ENCODE measurements around the gene SOX6.

Gene SOX6

DNA sequence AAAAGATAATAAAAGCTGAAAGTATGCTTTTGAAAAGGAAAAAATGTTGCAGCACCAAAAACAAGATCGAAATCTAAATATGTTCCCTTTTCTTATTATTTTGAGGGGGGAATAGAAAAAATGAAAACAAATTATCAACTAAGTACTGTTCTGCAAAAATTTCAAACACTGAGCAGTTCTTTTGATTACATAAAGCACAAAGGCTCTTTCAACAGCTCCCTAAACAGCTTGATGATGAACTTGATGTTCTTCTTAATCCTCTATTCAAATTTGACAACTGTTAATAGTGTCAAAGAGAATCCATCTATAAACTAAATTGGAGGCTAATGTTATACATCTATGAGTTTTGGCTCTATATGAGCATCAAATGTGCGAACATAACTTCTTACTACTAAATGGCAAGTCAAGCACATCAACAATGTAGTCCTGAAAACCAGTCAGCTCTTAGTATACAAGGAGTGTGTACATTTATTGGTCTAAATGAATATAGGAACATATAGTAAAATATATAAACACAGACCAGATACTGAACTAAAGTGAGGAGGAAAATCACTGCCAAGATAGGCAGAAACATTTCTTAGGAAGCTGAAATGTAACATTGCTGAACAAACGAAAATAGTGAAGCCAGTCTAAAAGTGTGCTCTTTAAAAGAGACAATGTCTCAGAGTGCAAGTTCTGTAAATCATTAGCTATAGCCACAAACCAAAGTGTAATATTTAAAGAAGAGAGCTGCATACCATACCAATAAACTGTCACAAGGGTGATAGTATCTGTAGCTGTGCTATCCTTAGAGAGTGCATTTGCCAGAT is 94.3 kb downstream of the SOX6 start:
- no peaks in the 10 kb centered on the region for H3K4me1 ChIP-seq (ENCODE audit: control extremely low read depth in 1 of 4, control insufficient read depth in 4 of 4, insufficient read depth in 4 of 4, low read length in 3 of 4)
- ChIA-PET CTCF (interaction anchor here (0.7 kb wide), 1 partner anchor 236 kb away, joined by 3 read pairs; no protein-coding TSS in a partner anchor), POLR2A (interaction anchor here (0.5 kb wide), 1 partner anchor 1396 kb away, joined by 3 read pairs; no protein-coding TSS in a partner anchor)
- H3K36me3 ChIP-seq (ENCODE audit: control insufficient read depth in 4 of 4, insufficient read depth in 4 of 4, low read length in 3 of 4): no peaks in the 10 kb centered on the region
- no CpG with 5 or more reads among the region's 3 CpGs for WGBS (ENCODE audit: insufficient coverage)
- H3K4me3 ChIP-seq (ENCODE audit: control insufficient read depth in 1 of 7, extremely low read depth in 1 of 7, insufficient read depth in 4 of 7, low read depth in 2 of 7, low read length in 6 of 7): no peak overlapping the region
- no peak overlapping the region for H3K27ac ChIP-seq (ENCODE audit: insufficient read depth in 1 of 2, low read depth in 1 of 2, low read length in 2 of 2, poor library complexity in 1 of 2, severe bottlenecking in 2 of 2)
- DNase-seq: no peak
- H3K9me3 ChIP-seq (ENCODE audit: control extremely low read depth in 1 of 5, control insufficient read depth in 4 of 5, insufficient read depth in 2 of 5, low read depth in 1 of 5, low read length in 4 of 5): peaks cover 0 to 3% (median 0%) of the 10 kb centered on the region in 5 experiments
- H3K27me3 ChIP-seq (replicated peaks in 2 of 5; ENCODE audit: control insufficient read depth in 4 of 5, insufficient read depth in 5 of 5, low read length in 4 of 5): no peaks in the 10 kb centered on the region

DNA sequence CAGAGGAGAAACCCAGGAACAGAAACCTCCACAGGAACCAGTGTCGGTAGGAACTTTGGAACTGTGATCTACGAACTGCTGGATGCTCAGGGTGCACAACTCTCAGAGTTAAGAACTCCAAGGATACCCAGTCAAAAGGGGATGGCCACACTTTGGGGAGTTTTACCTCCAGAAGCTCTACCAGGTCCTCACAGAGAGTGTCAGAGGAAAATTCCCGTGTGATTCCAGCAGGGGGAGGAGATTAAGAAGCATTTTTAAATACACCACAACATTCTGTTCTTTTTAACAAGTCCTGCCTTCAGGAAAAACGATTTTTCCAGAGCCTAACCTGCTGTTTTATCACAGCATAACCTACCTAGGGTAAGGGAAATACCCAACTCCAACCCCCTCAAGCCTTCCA is 104.0 kb downstream of the SOX6 start:
- CTCF ChIA-PET: no interaction called here
- DNase-seq: no peak
- H3K27ac ChIP-seq (ENCODE audit: insufficient read depth in 1 of 2, low read depth in 1 of 2, low read length in 2 of 2, poor library complexity in 1 of 2, severe bottlenecking in 2 of 2): no peak overlapping the region
- H3K9me3 ChIP-seq (ENCODE audit: control extremely low read depth in 1 of 5, control insufficient read depth in 4 of 5, insufficient read depth in 2 of 5, low read depth in 1 of 5, low read length in 4 of 5): peaks cover 0 to 2% (median 0%) of the 10 kb centered on the region in 5 experiments
- 78% methylated on average over 3 of the region's 4 CpGs for WGBS (ENCODE audit: insufficient coverage)
- no peaks in the 10 kb centered on the region for H3K27me3 ChIP-seq (replicated peaks in 2 of 5; ENCODE audit: control insufficient read depth in 4 of 5, insufficient read depth in 5 of 5, low read length in 4 of 5)
- POLR2A ChIA-PET: no interaction called here
- no peak overlapping the region for H3K4me3 ChIP-seq (ENCODE audit: control insufficient read depth in 1 of 7, extremely low read depth in 1 of 7, insufficient read depth in 4 of 7, low read depth in 2 of 7, low read length in 6 of 7)
- H3K36me3 ChIP-seq (ENCODE audit: control insufficient read depth in 4 of 4, insufficient read depth in 4 of 4, low read length in 3 of 4): no peaks in the 10 kb centered on the region
- H3K4me1 ChIP-seq (ENCODE audit: control extremely low read depth in 1 of 4, control insufficient read depth in 4 of 4, insufficient read depth in 4 of 4, low read length in 3 of 4): no peaks in the 10 kb centered on the region

DNA sequence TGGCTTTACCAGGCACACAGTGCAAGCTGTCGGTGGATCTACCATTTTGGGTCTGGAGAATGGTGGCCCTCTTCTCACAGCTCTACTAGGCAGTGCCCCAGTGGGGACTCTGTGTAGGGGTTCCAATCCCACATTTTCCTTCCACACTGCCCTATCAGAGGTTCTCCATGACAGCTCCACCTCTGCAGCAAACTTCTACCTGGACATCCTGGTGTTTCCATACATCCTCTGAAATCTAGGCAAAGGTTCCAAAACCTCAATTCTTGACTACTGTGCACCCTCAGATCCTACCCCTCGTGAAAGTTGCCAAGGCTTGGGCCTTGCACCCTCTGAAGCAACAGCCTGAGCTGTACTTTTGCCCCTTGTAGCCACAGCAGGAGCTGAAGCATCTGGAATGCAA is 108.1 kb downstream of the SOX6 start:
- CTCF ChIA-PET: no interaction called here
- H3K4me1 ChIP-seq (ENCODE audit: control extremely low read depth in 1 of 4, control insufficient read depth in 4 of 4, insufficient read depth in 4 of 4, low read length in 3 of 4): no peaks in the 10 kb centered on the region
- no peak for DNase-seq
- no peaks in the 10 kb centered on the region for H3K36me3 ChIP-seq (ENCODE audit: control insufficient read depth in 4 of 4, insufficient read depth in 4 of 4, low read length in 3 of 4)
- H3K27me3 ChIP-seq (replicated peaks in 2 of 5; ENCODE audit: control insufficient read depth in 4 of 5, insufficient read depth in 5 of 5, low read length in 4 of 5): no peaks in the 10 kb centered on the region
- H3K27ac ChIP-seq (ENCODE audit: insufficient read depth in 1 of 2, low read depth in 1 of 2, low read length in 2 of 2, poor library complexity in 1 of 2, severe bottlenecking in 2 of 2): no peak overlapping the region
- WGBS (ENCODE audit: insufficient coverage): 94% methylated on average over 2 of the region's 2 CpGs
- no peak overlapping the region for H3K4me3 ChIP-seq (ENCODE audit: control insufficient read depth in 1 of 7, extremely low read depth in 1 of 7, insufficient read depth in 4 of 7, low read depth in 2 of 7, low read length in 6 of 7)
- POLR2A ChIA-PET: no interaction called here
- H3K9me3 ChIP-seq (ENCODE audit: control extremely low read depth in 1 of 5, control insufficient read depth in 4 of 5, insufficient read depth in 2 of 5, low read depth in 1 of 5, low read length in 4 of 5): peaks cover 0 to 2% (median 0%) of the 10 kb centered on the region in 5 experiments

DNA sequence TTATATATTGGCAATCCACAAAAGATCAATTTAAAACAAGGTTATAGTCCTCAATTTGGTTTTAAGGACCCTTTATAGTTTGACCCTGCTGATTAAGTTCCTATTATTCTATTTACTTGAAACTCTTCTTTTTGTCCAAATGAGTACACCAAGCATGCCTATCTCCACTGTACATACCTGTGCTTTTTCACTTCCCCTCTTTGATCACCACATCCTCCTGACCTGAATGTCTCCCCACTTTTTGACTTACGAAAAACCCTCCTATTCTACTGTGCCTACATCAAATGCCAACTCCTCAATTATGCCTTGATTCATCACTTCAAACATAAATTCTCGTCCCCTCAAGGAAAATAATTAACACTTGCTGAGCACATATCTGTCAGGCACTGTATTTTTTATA is 113.5 kb downstream of the SOX6 start:
- 100% methylated on average over 2 of the region's 2 CpGs for WGBS (ENCODE audit: insufficient coverage)
- Histone ChIP-seq H3K27ac (ENCODE audit: insufficient read depth in 1 of 2, low read depth in 1 of 2, low read length in 2 of 2, poor library complexity in 1 of 2, severe bottlenecking in 2 of 2) (no peak overlapping the region), H3K9me3 (ENCODE audit: control extremely low read depth in 1 of 5, control insufficient read depth in 4 of 5, insufficient read depth in 2 of 5, low read depth in 1 of 5, low read length in 4 of 5) (no peaks in the 10 kb centered on the region), H3K27me3 (replicated peaks in 2 of 5; ENCODE audit: control insufficient read depth in 4 of 5, insufficient read depth in 5 of 5, low read length in 4 of 5) (no peaks in the 10 kb centered on the region), H3K4me3 (ENCODE audit: control insufficient read depth in 1 of 7, extremely low read depth in 1 of 7, insufficient read depth in 4 of 7, low read depth in 2 of 7, low read length in 6 of 7) (no peak overlapping the region), H3K4me1 (ENCODE audit: control extremely low read depth in 1 of 4, control insufficient read depth in 4 of 4, insufficient read depth in 4 of 4, low read length in 3 of 4) (no peaks in the 10 kb centered on the region), H3K36me3 (ENCODE audit: control insufficient read depth in 4 of 4, insufficient read depth in 4 of 4, low read length in 3 of 4) (no peaks in the 10 kb centered on the region)
- ChIA-PET POLR2A (no interaction called here), CTCF (no interaction called here)
- no peak for DNase-seq

DNA sequence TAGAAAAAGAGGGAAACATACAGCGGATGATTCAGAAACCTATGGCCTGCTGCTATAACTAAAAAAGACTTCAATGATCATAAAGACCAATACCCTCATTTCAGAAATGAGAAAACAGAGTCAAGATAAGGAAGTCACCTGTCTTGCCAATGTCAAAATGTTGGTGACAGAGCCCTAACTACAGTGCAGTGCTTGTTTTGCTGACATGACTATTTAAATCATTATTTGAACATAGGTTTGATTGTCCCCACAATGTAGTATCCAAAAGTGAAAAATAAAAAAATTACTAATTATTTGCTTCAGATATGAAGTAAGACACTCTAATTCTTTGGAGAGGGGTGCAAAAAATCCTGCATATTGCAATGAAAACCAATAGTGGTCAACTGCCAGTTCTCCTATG is 115.7 kb downstream of the SOX6 start:
- POLR2A ChIA-PET: no interaction called here
- no peaks in the 10 kb centered on the region for H3K9me3 ChIP-seq (ENCODE audit: control extremely low read depth in 1 of 5, control insufficient read depth in 4 of 5, insufficient read depth in 2 of 5, low read depth in 1 of 5, low read length in 4 of 5)
- DNase-seq: no peak
- H3K4me1 ChIP-seq (ENCODE audit: control extremely low read depth in 1 of 4, control insufficient read depth in 4 of 4, insufficient read depth in 4 of 4, low read length in 3 of 4): no peaks in the 10 kb centered on the region
- no peak overlapping the region for H3K27ac ChIP-seq (ENCODE audit: insufficient read depth in 1 of 2, low read depth in 1 of 2, low read length in 2 of 2, poor library complexity in 1 of 2, severe bottlenecking in 2 of 2)
- H3K4me3 ChIP-seq (ENCODE audit: control insufficient read depth in 1 of 7, extremely low read depth in 1 of 7, insufficient read depth in 4 of 7, low read depth in 2 of 7, low read length in 6 of 7): no peak overlapping the region
- H3K36me3 ChIP-seq (ENCODE audit: control insufficient read depth in 4 of 4, insufficient read depth in 4 of 4, low read length in 3 of 4): no peaks in the 10 kb centered on the region
- no peaks in the 10 kb centered on the region for H3K27me3 ChIP-seq (replicated peaks in 2 of 5; ENCODE audit: control insufficient read depth in 4 of 5, insufficient read depth in 5 of 5, low read length in 4 of 5)
- CTCF ChIA-PET: no interaction called here
- WGBS (ENCODE audit: insufficient coverage): no CpG with 5 or more reads among the region's 1 CpG

DNA sequence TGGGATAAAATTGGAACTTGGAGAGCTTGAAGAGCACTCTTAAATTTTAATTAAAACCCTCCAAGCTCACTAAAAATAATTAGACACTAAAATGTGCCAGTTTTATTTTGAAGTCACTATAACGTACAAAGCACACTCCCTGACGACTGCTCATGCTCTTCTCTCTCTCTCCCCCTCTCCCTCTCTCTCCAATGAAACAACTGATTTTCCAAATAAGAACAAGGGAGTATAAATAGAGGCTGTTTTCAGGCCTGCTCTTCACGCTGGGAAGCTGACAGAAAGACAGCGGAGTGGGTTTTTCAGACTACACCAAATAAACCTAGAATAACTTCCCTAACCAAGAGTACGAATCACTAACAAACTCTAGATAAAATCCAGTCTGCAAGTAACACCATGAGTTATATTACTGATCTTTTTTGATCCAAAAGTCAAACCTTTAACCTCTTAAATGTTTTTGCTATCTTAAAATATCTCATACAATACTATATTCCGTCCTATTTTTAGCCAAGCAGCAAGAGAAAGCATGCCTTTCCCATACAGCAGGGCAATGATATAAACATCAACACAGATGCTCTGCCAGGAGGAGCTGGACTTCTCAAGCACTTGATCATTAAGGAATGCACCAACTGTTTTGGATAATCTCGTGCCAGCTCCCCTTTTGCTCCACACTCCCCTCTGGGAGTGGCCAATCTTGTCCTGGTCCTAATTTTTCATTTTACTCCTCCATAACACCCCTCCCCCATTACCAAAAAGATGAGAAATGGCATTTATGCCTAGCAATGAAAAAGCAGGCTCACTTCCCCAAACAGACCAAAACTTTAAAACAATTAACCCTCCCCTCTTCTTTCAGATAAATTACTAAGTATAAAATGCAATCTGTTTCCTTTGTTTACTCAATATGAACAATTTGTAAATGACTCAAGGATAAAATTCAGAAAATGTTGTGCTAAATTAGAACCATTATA is 116.9 kb downstream of the SOX6 start:
- Histone ChIP-seq H3K4me1 (ENCODE audit: control extremely low read depth in 1 of 4, control insufficient read depth in 4 of 4, insufficient read depth in 4 of 4, low read length in 3 of 4) (no peaks in the 10 kb centered on the region), H3K9me3 (ENCODE audit: control extremely low read depth in 1 of 5, control insufficient read depth in 4 of 5, insufficient read depth in 2 of 5, low read depth in 1 of 5, low read length in 4 of 5) (no peaks in the 10 kb centered on the region), H3K4me3 (ENCODE audit: control insufficient read depth in 1 of 7, extremely low read depth in 1 of 7, insufficient read depth in 4 of 7, low read depth in 2 of 7, low read length in 6 of 7) (no peak overlapping the region), H3K27ac (ENCODE audit: insufficient read depth in 1 of 2, low read depth in 1 of 2, low read length in 2 of 2, poor library complexity in 1 of 2, severe bottlenecking in 2 of 2) (no peak overlapping the region), H3K36me3 (ENCODE audit: control insufficient read depth in 4 of 4, insufficient read depth in 4 of 4, low read length in 3 of 4) (no peaks in the 10 kb centered on the region), H3K27me3 (replicated peaks in 2 of 5; ENCODE audit: control insufficient read depth in 4 of 5, insufficient read depth in 5 of 5, low read length in 4 of 5) (no peaks in the 10 kb centered on the region)
- 91% methylated on average over 5 of the region's 7 CpGs for WGBS (ENCODE audit: insufficient coverage)
- ChIA-PET POLR2A (no interaction called here), CTCF (no interaction called here)
- DNase-seq: no peak

DNA sequence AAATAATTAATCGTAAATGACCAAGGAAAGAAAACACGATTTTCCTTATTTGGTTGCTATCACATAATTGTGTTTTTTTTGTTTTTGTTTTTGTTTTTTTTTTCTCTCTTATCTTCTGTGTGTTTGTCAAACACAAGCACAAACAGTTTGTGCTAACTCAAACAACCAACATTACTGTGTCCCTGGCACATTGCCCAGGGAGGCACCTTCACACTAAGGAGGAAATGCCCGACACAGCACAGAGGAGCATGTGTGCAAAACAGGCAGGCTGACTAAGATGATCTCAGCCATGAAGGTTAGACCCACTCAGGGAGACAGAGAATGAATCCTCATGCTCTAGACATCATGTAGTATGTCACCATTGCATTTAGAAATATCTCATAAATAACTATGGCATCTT is 130.1 kb downstream of the SOX6 start:
- H3K27me3 ChIP-seq (replicated peaks in 2 of 5; ENCODE audit: control insufficient read depth in 4 of 5, insufficient read depth in 5 of 5, low read length in 4 of 5): no peaks in the 10 kb centered on the region
- 80% methylated on average over 1 of the region's 3 CpGs for WGBS (ENCODE audit: insufficient coverage)
- H3K9me3 ChIP-seq (ENCODE audit: control extremely low read depth in 1 of 5, control insufficient read depth in 4 of 5, insufficient read depth in 2 of 5, low read depth in 1 of 5, low read length in 4 of 5): no peaks in the 10 kb centered on the region
- H3K27ac ChIP-seq (ENCODE audit: insufficient read depth in 1 of 2, low read depth in 1 of 2, low read length in 2 of 2, poor library complexity in 1 of 2, severe bottlenecking in 2 of 2): no peak overlapping the region
- POLR2A ChIA-PET: no interaction called here
- H3K36me3 ChIP-seq (ENCODE audit: control insufficient read depth in 4 of 4, insufficient read depth in 4 of 4, low read length in 3 of 4): no peaks in the 10 kb centered on the region
- CTCF ChIA-PET: no interaction called here
- no peaks in the 10 kb centered on the region for H3K4me1 ChIP-seq (ENCODE audit: control extremely low read depth in 1 of 4, control insufficient read depth in 4 of 4, insufficient read depth in 4 of 4, low read length in 3 of 4)
- H3K4me3 ChIP-seq (ENCODE audit: control insufficient read depth in 1 of 7, extremely low read depth in 1 of 7, insufficient read depth in 4 of 7, low read depth in 2 of 7, low read length in 6 of 7): no peak overlapping the region
- DNase-seq: peak in 2 of 3 donors; percentile 14 to 27
